GM10266 (cell line): ENCODE measurements around the gene TTC33.
"Not testable (repeated sequence)": the region's sequence is repeated elsewhere in the genome, so short reads cannot be mapped to it uniquely, and the experiment has no call there.

ENCODE experiments used
- DNase-seq: peaks from one replicate; pipeline ENCODE4 v3.0.0; 2012; ENCODE audit errors: extremely low spot score
- TF ChIP-seq, protein P1 (sequence below): IDR thresholded peaks from 2 replicates; pipeline ENCODE4 v1.5.1; 2012; ENCODE audit warnings: mild to moderate bottlenecking, low read depth; ENCODE audit not compliant: control insufficient read depth, insufficient read depth; ENCODE audit errors: missing control alignments

TTC33 gene

DNA sequence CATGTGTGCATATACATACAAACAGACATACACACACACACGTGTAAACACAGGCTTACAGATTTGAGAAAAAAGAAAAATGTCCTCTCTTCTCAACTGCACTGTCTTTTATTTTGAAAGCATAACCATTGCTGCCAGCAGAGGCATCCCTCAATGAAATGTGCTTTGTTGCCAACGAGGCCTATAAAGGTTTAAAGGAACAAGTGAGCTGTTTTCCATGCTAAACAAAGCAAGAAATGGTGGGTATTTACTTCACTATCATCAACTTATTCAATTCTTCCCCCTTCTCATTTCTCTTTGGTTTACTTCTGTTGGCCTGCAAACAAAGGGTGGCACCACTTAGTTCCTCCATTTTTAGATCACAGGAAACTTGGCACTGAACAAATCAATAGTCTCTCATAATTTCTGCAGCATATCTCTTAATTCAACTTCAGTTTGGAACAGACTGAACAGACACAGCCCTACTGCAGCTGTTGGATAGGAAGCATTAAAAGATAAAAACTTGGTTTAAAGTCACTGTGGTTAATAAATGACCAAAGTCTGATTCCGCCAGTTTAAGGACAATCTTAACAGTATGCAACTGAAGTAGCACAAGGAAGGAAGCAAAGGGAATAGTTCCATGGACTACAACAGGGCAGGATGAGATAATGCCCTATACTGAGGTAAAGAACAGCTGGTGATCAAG is 21.7 kb downstream of the TTC33 start:
- TF ChIP-seq, protein P1, sequence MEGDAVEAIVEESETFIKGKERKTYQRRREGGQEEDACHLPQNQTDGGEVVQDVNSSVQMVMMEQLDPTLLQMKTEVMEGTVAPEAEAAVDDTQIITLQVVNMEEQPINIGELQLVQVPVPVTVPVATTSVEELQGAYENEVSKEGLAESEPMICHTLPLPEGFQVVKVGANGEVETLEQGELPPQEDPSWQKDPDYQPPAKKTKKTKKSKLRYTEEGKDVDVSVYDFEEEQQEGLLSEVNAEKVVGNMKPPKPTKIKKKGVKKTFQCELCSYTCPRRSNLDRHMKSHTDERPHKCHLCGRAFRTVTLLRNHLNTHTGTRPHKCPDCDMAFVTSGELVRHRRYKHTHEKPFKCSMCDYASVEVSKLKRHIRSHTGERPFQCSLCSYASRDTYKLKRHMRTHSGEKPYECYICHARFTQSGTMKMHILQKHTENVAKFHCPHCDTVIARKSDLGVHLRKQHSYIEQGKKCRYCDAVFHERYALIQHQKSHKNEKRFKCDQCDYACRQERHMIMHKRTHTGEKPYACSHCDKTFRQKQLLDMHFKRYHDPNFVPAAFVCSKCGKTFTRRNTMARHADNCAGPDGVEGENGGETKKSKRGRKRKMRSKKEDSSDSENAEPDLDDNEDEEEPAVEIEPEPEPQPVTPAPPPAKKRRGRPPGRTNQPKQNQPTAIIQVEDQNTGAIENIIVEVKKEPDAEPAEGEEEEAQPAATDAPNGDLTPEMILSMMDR, result no peak
- DNase-seq, result no peak

DNA sequence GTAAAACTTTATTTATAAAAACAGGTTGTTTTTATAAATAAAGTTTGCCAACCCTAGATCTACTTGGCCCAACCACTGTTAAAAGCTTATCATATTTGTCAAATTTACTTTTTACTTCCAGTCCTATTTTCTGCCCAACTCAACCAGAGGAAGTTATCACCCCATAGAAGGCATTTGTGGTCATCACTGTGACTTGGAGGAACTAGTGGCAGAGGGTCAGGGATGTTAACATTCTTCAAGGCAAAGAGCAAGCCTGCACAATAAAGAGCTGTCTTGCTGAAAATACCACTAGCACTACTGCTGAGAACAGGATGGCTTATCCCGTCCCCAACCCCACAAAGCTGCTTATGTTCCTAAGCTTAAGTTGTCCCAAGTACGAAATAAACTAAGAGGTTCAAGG is 22.3 kb downstream of the TTC33 start:
- TF ChIP-seq, protein P1, result no peak
- no peak for DNase-seq

DNA sequence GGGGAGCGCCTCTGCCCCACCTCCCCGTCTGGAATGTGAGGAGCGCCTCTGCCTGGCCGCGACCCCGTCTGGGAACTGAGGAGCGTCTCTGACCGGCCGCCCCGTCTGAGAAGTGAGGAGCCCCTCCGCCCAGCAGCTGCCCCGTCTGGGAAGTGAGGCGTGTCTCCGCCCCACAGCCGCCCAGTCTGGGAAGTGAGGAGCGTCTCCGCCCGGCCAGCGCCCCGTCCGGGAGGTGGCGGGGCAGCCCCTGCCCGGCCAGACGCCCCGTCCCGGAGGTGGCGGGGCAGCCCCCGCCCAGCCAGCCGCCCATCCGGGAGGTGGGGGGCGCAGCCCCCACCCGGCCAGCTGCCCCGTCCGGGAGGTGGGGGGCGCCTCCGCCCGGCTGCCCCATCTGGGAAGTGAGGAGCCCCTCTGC is 33.3 kb downstream of the TTC33 start:
- not testable (repeated sequence) for DNase-seq

DNA sequence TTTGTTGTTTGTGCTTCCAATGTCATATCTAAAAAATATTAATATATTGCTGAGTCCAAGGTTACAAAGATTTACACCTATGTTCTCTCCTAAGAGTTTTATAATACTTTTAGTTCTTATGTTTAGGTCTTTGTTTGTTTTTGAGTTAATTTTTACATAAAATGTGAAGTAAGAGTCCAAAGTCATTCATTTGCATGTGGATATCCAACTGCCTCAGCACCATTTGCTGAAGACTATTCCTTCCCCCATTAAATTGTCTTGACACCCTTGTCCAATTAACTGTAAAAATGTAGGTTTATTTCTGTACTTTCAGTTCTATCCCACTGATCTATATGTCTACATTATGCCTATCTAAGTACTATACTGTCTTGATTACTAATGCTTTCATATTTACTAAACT is 35.7 kb downstream of the TTC33 start:
- DNase-seq, result no peak
- TF ChIP-seq, protein P1, result no peak

DNA sequence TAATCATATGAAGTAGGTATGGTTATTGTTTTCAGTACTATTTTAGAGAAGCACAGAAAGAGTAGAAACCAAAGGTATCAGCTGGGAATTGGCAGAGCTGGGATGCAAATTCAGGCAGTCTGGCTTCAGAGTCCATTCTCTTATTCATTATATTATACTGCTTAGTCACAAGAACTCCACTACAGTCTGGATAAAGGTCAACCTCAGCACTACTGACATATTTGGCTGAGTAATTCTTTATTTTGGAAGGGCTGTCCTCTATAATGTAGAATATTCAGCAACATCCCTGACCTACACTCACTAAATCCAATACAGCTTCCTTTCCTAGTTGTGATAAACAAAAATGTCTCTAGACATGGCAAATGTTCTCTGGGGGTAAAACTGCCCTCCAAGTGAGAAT is 38.5 kb downstream of the TTC33 start:
- no peak for DNase-seq
- TF ChIP-seq, protein P1, result no peak

DNA sequence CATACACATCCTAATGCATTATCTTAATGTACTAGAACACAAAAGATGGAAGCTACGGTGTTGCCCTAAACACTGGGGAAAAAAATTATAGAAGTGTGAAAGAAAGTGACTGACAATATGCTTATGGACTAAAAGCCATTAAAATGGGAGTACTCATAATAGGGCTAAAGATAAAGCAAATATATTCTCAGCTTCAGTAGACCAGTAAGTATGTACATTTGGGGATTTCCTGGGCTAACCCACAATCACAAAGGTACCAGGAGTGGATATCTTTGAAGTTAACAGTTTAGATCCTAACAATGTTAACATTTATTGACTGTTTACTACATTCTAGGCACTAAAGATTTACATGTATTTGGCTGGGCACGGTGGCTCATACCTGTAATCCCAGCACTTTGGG is 39.2 kb downstream of the TTC33 start:
- DNase-seq, result no peak

GRCh38 chr5:40716000-40716399 is 39.8 kb downstream of the TTC33 start:
- DNase-seq, result no peak
- TF ChIP-seq, protein P1, result no peak

More for the DNA sequence above, 39.2 kb downstream of the TTC33 start:
- TF ChIP-seq, protein P1, result no peak

GRCh38 chr5:40714001-40714400 is 41.8 kb downstream of the TTC33 start:
- DNase-seq, result no peak

GRCh38 chr5:40710575-40710974 is 45.2 kb downstream of the TTC33 start:
- not testable (repeated sequence) for DNase-seq

More at GRCh38 chr5:40714001-40714400, 41.8 kb downstream of the TTC33 start:
- TF ChIP-seq, protein P1, result no peak

DNA sequence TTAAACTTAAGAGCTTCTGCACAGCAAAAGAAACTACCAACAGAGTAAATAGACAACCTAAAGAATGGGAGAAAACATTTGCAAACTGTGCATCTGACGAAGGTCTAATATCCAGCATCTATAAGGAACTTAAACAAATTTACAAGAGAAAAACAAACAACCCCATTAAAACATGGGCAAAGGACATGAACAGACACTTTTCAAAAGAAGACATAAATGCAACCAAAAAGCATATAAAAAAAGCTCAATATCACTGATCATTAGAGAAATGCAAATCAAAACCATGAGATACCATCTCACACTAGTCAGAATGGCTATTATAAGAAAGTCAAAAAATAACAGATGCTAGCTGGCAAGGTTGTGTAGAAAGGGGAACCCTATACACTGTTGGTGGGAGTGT is 50.3 kb downstream of the TTC33 start:
- DNase-seq, result not testable (repeated sequence)

DNA sequence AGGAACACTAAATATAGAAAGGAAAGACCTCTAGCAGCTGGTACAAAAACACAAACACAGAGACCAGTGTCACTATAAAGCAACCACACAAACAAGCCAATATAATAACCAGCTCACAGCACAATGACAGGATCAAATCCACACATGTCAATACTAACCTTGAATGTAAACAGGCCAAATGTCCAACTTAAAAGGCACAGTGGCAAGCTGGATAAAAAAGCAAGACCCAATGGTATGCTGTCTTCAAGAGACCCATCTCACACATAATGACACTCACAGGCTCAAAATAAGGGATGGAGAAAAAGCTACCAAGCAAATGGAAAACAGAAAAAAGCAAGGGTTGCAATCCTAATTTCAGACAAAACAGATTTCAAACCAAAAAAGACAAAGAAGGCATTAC is 53.7 kb downstream of the TTC33 start:
- DNase-seq, result not testable (repeated sequence)
